Endothelial cell of umbilical vein (primary cell): ENCODE results near the gene CIC. TPM values are rescaled to one million over a fixed set of nuclear protein-coding genes. Genes with fewer than 3 reads are reported as not detected.

Experiments used
- BruUV-seq: library from RNA; stranded (reverse); fragments of 400-500 nt; replicated peaks from 2 replicates; lab custom pipeline; 2021; lab: Mats Ljungman, UMichigan
- CTCF ChIA-PET: fragments of 300-600, 350-600 bp; sonication (Branson Sonifier 250); formaldehyde crosslinking; loops from one replicate; lab custom pipeline; 2021; ENCODE audit warnings: antibody characterized with exemption, inconsistent platforms; lab: Charles Lee
- POLR2A ChIA-PET: fragments of 300-600, 350-600 bp; sonication (Branson Sonifier 250); formaldehyde crosslinking; loops from one replicate; lab custom pipeline; 2021; ENCODE audit warnings: antibody characterized with exemption, inconsistent platforms; lab: Charles Lee
- DNase-seq: peaks from one replicate; pipeline ENCODE4 v3.0.0-alpha.2; 2011; ENCODE audit warnings: low read depth, low spot score
- FAIRE-seq: peaks from 2 replicates; lab custom pipeline; 2011; peaks lifted over from hg19 to GRCh38; lab: Jason Lieb, UNC
- H2AFZ ChIP-seq: 2 replicates; pipeline ENCODE4 v1.6.0; 2012; ENCODE audit warnings: low read depth, low read length, control low read depth, inconsistent platforms
- H3K27ac ChIP-seq: 2 replicates; pipeline ENCODE4 v1.5.1; 2011; ENCODE audit warnings: low read depth, mild to moderate bottlenecking, control low read depth, low read length, moderate library complexity; ENCODE audit not compliant: insufficient read depth
- H3K27me3 ChIP-seq, 2 experiments: 2 replicates each; pipeline versions ENCODE4 v1.6.0 to v1.6.1; 2011; ENCODE audit warnings: low read length in 2 of 2, mixed read lengths in 1 of 2; ENCODE audit not compliant: control insufficient read depth in 2 of 2, insufficient read depth in 2 of 2
- H3K36me3 ChIP-seq, 2 experiments: 2 replicates in 1 of 2; 3 replicates in 1 of 2; pipeline ENCODE4 v1.5.1; 2011; ENCODE audit warnings: low read length in 2 of 2, mild to moderate bottlenecking in 1 of 2, moderate library complexity in 1 of 2; ENCODE audit not compliant: control insufficient read depth in 2 of 2, insufficient read depth in 2 of 2; ENCODE audit errors: extremely low read depth in 1 of 2
- H3K4me1 ChIP-seq: 3 replicates; pipeline ENCODE4 v1.5.1; 2011; ENCODE audit warnings: mild to moderate bottlenecking, low read length; ENCODE audit not compliant: control insufficient read depth, insufficient read depth; ENCODE audit errors: extremely low read depth
- H3K4me2 ChIP-seq: 2 replicates; pipeline ENCODE4 v1.6.1; 2011; ENCODE audit warnings: low read length, control low read depth, mixed read lengths; ENCODE audit not compliant: insufficient read depth
- H3K4me3 ChIP-seq, 3 experiments: fragments of 200-600 bp in 1 of 3; sonication (generic), shearing (Covaris generic) in 1 of 3; replicated peaks in 1 of 3; 2 replicates each; pipeline ENCODE4 v1.5.1; 2011 to 2016; ENCODE audit warnings: control low read depth in 3 of 3, low read length in 3 of 3, mild to moderate bottlenecking in 2 of 3, inconsistent platforms in 1 of 3, low read depth in 1 of 3, moderate library complexity in 1 of 3; ENCODE audit not compliant: insufficient read depth in 1 of 3
- H3K79me2 ChIP-seq: 2 replicates; pipeline ENCODE4 v1.6.0; 2012; ENCODE audit warnings: low read length, inconsistent platforms; ENCODE audit not compliant: control insufficient read depth, insufficient read depth
- H3K9ac ChIP-seq: replicated peaks from 2 replicates; pipeline ENCODE3; 2011; ENCODE audit warnings: low read length, control low read depth; ENCODE audit not compliant: insufficient read depth; ENCODE audit errors: extremely low read depth
- H3K9me1 ChIP-seq: replicated peaks from 3 replicates; pipeline ENCODE4 v1.6.0; 2011; ENCODE audit warnings: mild to moderate bottlenecking, low read length; ENCODE audit not compliant: control insufficient read depth, insufficient read depth; ENCODE audit errors: extremely low read depth
- H3K9me3 ChIP-seq: replicated peaks from 2 replicates; pipeline ENCODE4 v1.5.1; 2012; ENCODE audit warnings: low read length, inconsistent platforms; ENCODE audit not compliant: control insufficient read depth, insufficient read depth
- H4K20me1 ChIP-seq: replicated peaks from 2 replicates; pipeline ENCODE3; 2011; ENCODE audit warnings: mild to moderate bottlenecking, low read length; ENCODE audit not compliant: control insufficient read depth, insufficient read depth; ENCODE audit errors: extremely low read depth
- CTCF ChIP-seq, 2 donors: IDR thresholded peaks; 1 replicate in 1 of 2; 2 replicates in 1 of 2; pipeline ENCODE4 v1.5.1; 2011; ENCODE audit warnings: low read length in 2 of 2, mild to moderate bottlenecking in 2 of 2, moderate library complexity in 2 of 2, control low read depth in 1 of 2, inconsistent platforms in 1 of 2, low read depth in 1 of 2; ENCODE audit not compliant: insufficient read depth in 1 of 2; ENCODE audit errors: extremely low read depth in 1 of 2
- FOS ChIP-seq: IDR thresholded peaks from 2 replicates; pipeline ENCODE4 v1.6.1; 2011; ENCODE audit warnings: mild to moderate bottlenecking, low read length, moderate library complexity, borderline replicate concordance; ENCODE audit not compliant: insufficient read depth
- MAX ChIP-seq: IDR thresholded peaks from 2 replicates; pipeline ENCODE4 v1.6.1; 2011; ENCODE audit not compliant: insufficient read depth, insufficient read length
- POLR2AphosphoS5 ChIP-seq: IDR thresholded peaks from 2 replicates; pipeline ENCODE4 v1.6.1; 2012; ENCODE audit warnings: low read depth, mild to moderate bottlenecking, control low read depth, low read length, moderate library complexity; ENCODE audit not compliant: insufficient read depth
- dilution Hi-C: fragments of 300-500 bp; cut with MboI; formaldehyde crosslinking; loops from one replicate; pipeline ENCODE4 v1.15.0; 2019; ENCODE audit warnings: low sequenced_read_pairs; ENCODE audit not compliant: extremely low pct_ligation_motif_present
- intact Hi-C: fragments of 100-400 bp; cut with micrococcal nuclease; formaldehyde crosslinking; loops from one replicate; pipeline ENCODE4 v1.10.0; 2022
- polyA plus RNA-seq, 4 experiments: library from polyadenylated mRNA; depleted of rRNA in 3 of 4; stranded (reverse) in 3 of 4; unstranded in 1 of 4; fragments of >200 nt; gene quantifications; 2 replicates each; pipeline versions ENCODE4 v1.2.1 to v1.2.3, GENCODE V29; 2011 to 2012; ENCODE audit warnings: missing spikeins in 1 of 4
- total RNA-seq: library from RNA; stranded (reverse); gene quantifications from 2 replicates; pipeline ENCODE4 v1.2.3, GENCODE V29; 2021

CIC gene
- total and polyA plus RNA-seq, 2 donors (not counting 3 experiments of a cell fraction or from before 2014, with no cell fraction given), result 18.4 to 86.0 TPM

- POLR2A ChIA-PET, result no interaction called here
- TF ChIP-seq FOS (no peak), MAX (no peak), POLR2AphosphoS5 (no peak), CTCF (IDR thresholded peaks at IDR 0.05; ENCODE audit: extremely low read depth in 1 of 2, insufficient read depth in 1 of 2, low read depth in 1 of 2, low read length in 2 of 2) (peak in 1 of 2 donors; percentile 14)
- H3K4me2 ChIP-seq, result no peak overlapping the region
- H3K9ac ChIP-seq, result no peak overlapping the region
- FAIRE-seq (no peak), DNase-seq (no peak)
- no peaks in the 10 kb centered on the region for H3K9me1 ChIP-seq
- peaks cover 13% of the 10 kb centered on the region in 2 experiments for H3K27me3 ChIP-seq
- intact Hi-C loops (no loop called here), dilution Hi-C loops (no loop called here)
- no TSS peak for BruUV-seq
- no peaks in the 10 kb centered on the region for H3K9me3 ChIP-seq
- no peaks in the 10 kb centered on the region for H3K4me1 ChIP-seq
- H3K36me3 ChIP-seq, result no peaks in the 10 kb centered on the region
- no peak overlapping the region for H2AFZ ChIP-seq
- no peaks in the 10 kb centered on the region for H3K79me2 ChIP-seq
- H3K27ac ChIP-seq, result no peak overlapping the region
- H3K4me3 ChIP-seq, result no peak overlapping the region
- no peaks in the 10 kb centered on the region for H4K20me1 ChIP-seq
- CTCF ChIA-PET, result interaction anchor here (1.0 to 1.2 kb wide), 3 partner anchors 9 to 17 kb away, joined by 3 to 5 read pairs (median 4); no protein-coding TSS in a partner anchor
These were observed 45.0 kb downstream of the CIC start for GRCh38 chr19:42313840-42314755.
